ENCODE results near the gene SCRN1. TPM values are rescaled to one million over a fixed set of nuclear protein-coding genes. Genes with fewer than 3 reads are reported as not detected.

Gene SCRN1
- total RNA-seq, 2 experiments from 2014 or later: 8.2 to 9.2 TPM

DNA sequence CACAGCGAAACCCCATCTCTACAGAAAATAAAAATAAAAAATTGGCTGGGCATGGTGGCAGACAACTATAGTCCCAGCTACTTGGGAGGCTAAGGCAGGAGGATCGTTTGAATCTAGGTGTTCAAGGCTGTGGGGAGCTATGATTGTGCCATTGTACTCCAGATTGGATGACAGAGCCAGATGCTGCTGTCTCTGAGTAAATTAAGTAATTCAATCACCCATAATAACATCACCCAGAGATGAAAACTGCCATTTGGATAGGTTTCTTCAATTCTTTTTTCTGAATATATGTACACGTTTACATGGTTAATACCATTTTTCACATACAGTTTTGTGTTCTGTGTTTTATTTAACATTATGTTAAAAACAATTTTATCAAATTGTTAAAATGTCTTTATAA is 104.0 kb downstream of the SCRN1 start:
- no peaks in the 10 kb centered on the region for H3K27me3 Mint-ChIP-seq
- no peak overlapping the region for H3K27ac Mint-ChIP-seq
- peaks cover 16% of the 10 kb centered on the region for H3K4me1 Mint-ChIP-seq
- no peaks in the 10 kb centered on the region for H3K36me3 Mint-ChIP-seq
- H3K9me3 Mint-ChIP-seq: no peaks in the 10 kb centered on the region
- no peak for DNase-seq
- H3K4me3 Mint-ChIP-seq: no peak overlapping the region

DNA sequence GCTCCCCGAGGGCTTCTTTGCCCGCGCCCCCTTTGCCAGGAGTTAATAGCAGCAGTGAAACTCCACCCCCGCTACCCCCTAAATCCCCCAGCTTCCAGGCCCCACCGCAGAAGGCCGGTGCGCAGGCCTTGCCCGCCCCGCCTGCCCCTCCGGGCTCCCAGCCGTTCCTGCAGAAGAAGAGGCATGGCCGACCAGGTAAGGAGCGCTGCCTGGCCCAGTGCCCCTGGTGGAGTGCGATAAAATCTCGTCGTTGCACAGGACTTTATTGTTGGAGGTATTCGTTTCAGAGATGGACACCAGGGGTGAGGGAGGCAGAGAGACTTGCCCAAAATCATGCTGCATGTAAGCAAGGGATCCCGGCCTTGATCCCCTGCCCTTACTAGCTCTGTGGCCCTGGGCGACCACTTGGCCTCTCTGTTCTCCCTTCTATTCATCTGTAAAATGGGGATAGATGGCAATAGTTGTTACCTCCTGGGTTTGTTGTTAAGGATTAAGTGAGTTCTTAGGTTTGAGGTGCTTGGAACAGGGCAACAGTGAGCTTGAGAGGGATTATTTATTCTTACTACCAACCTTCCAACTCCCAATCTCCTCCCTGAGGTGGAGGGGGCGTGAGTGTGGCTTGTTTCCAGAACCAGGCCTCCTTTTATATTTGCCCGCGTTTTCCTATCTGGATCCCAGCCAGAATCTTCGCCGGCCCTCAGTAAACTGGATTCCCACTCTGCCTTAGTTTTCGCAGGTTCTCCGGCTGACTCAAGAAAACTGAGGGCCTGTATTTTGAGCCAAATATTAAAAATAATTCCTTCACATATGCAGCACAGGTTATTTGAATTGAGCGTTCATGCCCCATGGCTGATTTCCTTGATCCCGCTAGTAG is 105.0 kb downstream of the SCRN1 start:
- Mint-ChIP-seq H3K4me1 (peaks cover 16% of the 10 kb centered on the region), H3K9me3 (no peaks in the 10 kb centered on the region), H3K27me3 (no peaks in the 10 kb centered on the region), H3K36me3 (no peaks in the 10 kb centered on the region), H3K27ac (no peak overlapping the region), H3K4me3 (peak overlapping the region; percentile 8)
- no peak for DNase-seq

DNA sequence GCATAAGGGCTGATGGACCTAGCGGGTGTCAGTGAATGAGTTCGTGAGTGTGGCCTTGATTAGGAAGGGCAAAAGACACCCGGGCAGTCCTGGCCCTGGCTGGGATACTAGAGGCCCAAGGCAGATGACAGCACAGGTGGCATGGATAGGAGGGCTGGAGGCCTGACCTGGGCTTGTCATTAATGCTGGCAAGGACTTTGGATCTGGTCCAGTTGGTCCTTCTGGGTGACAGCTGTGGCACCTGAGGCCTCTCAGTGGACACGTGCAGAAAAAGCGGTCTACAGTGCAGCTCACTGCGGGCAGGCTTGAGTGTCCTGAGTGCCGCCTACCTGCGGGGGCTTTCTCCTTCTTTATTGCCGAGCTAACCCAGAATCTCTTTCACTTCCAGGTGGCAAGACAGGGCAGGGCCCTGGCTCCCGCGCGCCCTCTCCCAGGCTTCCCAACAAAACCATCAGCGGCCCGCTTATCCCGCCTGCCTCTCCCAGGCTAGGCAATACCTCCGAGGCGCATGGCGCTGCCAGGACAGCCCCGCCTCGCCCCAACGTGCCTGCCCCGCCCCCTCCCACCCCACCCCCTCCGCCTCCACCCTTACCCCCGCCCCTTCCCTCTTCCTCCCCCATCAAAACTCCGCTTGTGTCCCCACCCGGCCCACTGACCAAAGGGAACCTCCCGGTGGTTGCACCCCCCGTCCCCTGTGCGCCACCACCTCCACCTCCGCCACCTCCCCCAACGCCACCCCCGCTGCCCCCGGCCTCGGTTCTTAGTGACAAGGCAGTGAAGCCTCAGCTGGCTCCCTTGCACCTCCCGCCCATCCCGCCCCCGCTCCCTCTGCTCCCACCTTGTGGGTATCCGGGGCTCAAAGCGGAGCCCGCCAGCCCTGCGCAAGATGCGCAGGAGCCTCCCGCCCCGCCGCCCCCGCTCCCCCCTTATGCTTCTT is 105.9 kb downstream of the SCRN1 start:
- H3K4me1 Mint-ChIP-seq: peaks cover 16% of the 10 kb centered on the region
- H3K36me3 Mint-ChIP-seq: no peaks in the 10 kb centered on the region
- no peak overlapping the region for H3K27ac Mint-ChIP-seq
- DNase-seq: no peak
- peak overlapping the region; percentile 12 for H3K4me3 Mint-ChIP-seq
- no peaks in the 10 kb centered on the region for H3K9me3 Mint-ChIP-seq
- no peaks in the 10 kb centered on the region for H3K27me3 Mint-ChIP-seq

DNA sequence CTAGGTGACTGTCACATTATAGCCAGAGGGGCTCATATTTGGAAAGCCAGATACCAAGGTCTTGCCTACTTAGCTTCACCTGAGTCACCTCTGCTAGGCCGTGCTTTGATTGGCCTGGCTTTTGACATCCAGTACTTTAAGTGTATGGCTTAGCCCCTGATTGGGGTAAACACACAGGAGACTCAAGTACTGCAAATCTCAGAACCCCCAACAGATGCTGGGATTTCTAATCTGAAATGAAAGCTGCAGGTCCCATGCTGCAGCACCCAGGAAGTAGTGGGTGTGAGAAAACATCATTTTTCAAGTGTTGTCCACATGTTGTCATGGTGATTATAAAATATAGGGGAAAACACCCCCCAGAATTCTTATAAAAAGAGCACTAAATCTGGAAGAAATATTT is 107.1 kb downstream of the SCRN1 start:
- DNase-seq: no peak
- Mint-ChIP-seq H3K27ac (no peak overlapping the region), H3K4me1 (peaks cover 16% of the 10 kb centered on the region), H3K4me3 (no peak overlapping the region), H3K36me3 (no peaks in the 10 kb centered on the region), H3K9me3 (no peaks in the 10 kb centered on the region), H3K27me3 (peaks cover 6% of the 10 kb centered on the region)

DNA sequence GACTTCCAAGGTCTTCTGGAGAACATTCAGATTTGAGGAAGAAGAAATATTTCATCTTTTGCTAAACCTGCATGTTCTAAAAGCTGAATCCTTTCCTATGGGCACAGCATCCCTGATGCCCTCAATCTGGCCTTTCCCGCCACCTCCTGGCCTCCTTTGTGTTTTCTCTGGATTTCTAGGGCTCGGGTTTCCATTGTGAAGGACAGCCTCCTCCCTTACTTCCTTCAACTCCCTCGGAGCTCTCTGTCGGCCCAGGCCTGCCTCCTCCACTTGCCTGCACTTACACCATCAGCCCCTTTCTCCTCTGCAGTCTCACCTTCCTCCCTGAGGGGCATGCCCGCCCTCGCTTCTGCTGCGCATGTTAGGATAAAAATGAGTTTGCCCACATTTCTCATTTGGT is 107.9 kb downstream of the SCRN1 start:
- Mint-ChIP-seq H3K36me3 (no peaks in the 10 kb centered on the region), H3K27ac (no peak overlapping the region), H3K4me1 (peaks cover 16% of the 10 kb centered on the region), H3K4me3 (no peak overlapping the region), H3K9me3 (no peaks in the 10 kb centered on the region), H3K27me3 (peaks cover 6% of the 10 kb centered on the region)
- no peak for DNase-seq

DNA sequence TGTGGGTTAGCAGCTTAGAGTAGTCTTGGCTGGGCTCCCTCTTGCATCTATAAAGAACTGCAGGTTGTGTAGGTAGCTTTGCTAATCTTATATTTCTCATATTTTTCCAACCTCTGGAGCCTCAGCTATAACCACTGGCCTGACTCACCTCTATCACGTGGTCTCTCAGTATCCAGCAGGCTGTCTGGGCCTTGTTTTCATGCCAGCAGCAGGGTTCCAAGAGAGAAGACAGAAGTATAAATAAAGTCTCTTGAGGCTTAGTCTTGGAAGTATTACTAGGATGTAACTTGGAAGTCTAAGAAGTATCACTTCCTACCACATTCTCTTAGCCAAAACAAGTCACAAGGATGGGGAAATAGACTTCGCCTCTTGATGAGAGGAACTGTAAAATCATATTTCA is 110.0 kb downstream of the SCRN1 start:
- no peaks in the 10 kb centered on the region for H3K9me3 Mint-ChIP-seq
- no peak overlapping the region for H3K4me3 Mint-ChIP-seq
- H3K27me3 Mint-ChIP-seq: peaks cover 6% of the 10 kb centered on the region
- H3K27ac Mint-ChIP-seq: no peak overlapping the region
- peaks cover 16% of the 10 kb centered on the region for H3K4me1 Mint-ChIP-seq
- no peaks in the 10 kb centered on the region for H3K36me3 Mint-ChIP-seq
- DNase-seq: no peak

DNA sequence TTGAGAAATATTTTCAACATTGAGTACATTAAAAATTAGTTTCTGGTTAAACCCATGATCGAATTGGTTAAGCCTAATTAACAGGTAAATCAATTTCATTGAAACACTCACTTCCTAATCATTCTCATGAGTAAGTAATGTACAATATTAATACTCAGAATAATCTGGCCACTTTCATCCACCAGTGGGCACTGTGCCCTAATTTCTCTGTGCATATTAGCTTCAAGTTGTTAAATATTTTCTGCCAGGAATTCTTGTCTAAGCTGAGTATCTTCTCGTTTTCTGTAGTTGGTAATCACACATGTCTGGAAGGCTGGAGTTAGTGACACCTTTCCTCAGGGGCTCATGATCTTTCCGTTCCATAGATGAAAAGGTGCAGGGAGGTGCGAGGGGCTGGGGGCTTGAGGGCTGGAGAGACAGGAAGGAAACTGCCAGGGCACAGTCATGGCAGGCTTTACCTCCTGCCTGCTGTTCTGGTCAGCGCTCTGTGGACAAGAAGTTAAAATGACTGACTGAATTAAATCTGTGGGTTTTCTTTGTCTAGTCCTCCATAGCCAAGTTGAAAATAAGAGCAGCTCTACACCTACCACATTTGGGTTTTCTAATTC is 111.4 kb downstream of the SCRN1 start:
- H3K4me1 Mint-ChIP-seq: peaks cover 10% of the 10 kb centered on the region
- H3K4me3 Mint-ChIP-seq: no peak overlapping the region
- no peak overlapping the region for H3K27ac Mint-ChIP-seq
- DNase-seq: no peak
- H3K9me3 Mint-ChIP-seq: no peaks in the 10 kb centered on the region
- H3K27me3 Mint-ChIP-seq: peaks cover 6% of the 10 kb centered on the region
- H3K36me3 Mint-ChIP-seq: no peaks in the 10 kb centered on the region

DNA sequence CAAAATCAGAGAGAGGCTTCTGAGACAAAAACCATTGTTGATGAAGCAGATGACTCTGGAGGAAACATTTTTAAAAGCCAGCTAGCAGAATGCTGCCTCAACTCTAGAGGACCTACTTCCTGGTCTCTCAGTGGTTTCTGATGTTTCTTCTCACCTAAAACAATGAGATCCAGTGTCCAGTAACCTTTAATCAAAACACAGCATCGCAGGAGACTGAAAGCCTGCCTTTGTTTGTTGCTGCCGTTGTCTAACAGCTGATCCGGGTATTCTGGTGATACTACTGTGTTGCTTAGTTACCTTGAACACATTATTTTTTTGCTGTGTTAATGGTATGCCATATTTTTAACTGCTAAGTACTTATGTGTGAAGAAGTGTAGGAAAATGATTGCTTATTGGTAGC is 112.4 kb downstream of the SCRN1 start:
- peaks cover 6% of the 10 kb centered on the region for H3K27me3 Mint-ChIP-seq
- no peaks in the 10 kb centered on the region for H3K9me3 Mint-ChIP-seq
- DNase-seq: no peak
- peaks cover 2% of the 10 kb centered on the region for H3K4me1 Mint-ChIP-seq
- no peak overlapping the region for H3K4me3 Mint-ChIP-seq
- H3K27ac Mint-ChIP-seq: no peak overlapping the region
- no peaks in the 10 kb centered on the region for H3K36me3 Mint-ChIP-seq

DNA sequence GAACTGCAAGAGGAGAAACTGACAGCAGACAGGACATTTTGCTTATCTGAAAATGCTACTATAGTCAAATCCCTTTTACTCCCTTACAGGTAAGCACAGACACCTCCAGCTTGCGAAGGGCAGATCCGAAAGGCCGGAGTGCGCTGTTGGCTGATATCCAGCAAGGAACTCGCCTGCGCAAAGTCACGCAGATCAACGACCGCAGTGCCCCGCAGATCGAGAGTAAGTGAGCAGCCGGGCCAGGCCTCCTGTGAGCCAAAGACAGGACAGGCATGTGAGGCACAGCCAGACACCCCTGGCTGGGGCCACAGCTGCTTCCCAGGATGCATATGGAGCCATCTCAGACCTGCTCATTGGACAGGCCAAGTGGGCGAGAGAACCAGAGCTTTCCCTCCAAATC is 113.9 kb downstream of the SCRN1 start:
- Mint-ChIP-seq H3K36me3 (no peaks in the 10 kb centered on the region), H3K27me3 (peaks cover 6% of the 10 kb centered on the region), H3K9me3 (no peaks in the 10 kb centered on the region), H3K27ac (no peak overlapping the region), H3K4me1 (no peaks in the 10 kb centered on the region), H3K4me3 (no peak overlapping the region)
- no peak for DNase-seq

DNA sequence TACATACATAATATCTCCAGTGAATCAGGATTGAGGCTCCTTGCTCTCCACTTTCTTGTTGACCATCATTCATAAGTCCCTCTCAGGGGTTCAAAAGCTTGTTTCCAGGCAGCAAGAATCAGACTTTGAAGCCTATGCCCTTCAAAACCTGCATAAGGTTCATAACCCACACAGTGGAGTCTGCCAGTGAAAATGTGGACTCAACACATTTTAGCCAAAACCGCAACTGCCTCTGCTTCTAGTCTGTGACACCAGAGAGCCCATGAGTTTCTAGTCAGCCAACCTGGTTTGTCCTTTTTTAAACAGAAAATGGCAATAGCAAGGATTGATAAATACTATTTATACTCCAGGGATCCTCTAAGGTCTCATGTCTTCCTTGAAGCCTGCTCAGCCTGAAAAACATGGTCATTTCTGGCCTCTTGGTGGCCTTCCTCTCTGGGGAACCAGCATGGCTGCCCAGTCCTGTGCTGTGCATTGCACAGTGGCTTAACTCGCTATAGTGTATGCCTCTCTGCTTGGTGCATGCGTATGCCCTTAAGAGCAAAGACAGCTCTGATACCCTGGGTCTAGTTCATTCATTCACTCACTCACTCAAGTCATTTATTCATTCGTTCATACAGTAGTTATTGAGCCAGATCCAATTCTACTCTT is 115.8 kb downstream of the SCRN1 start:
- DNase-seq: no peak
- Mint-ChIP-seq H3K9me3 (no peaks in the 10 kb centered on the region), H3K27me3 (peaks cover 9% of the 10 kb centered on the region), H3K4me1 (no peaks in the 10 kb centered on the region), H3K4me3 (no peak overlapping the region), H3K36me3 (no peaks in the 10 kb centered on the region), H3K27ac (no peak overlapping the region)

DNA sequence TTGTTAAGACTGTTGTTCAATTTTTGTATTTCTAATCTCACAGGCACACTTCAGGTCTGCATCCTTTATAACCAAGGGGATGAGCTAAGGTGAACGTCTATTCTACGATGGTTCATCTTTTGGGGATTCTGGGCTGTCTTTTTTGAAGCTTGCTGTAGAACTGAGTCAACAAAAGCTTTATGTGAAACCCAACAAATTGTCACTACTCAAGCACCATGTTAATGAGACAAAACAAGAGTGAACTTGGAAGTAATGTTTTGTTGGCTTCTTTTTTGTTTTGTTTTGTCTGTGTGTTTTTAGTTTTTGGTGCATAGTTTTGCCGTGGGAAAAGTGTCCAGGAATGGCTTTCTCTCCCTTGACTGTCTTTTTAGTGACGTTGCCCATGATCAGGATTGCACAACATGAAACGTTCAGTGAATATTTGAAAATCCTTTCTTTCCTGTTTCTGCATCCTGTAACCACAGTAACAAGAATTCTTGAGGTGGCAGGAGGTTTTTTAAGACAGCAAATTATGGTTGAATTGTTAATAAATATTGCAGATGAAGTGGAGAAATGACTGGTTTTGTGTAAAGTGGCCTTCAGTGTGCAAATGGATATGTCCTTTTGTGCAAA is 117.7 kb downstream of the SCRN1 start:
- DNase-seq: no peak
- Mint-ChIP-seq H3K27me3 (peaks cover 3% of the 10 kb centered on the region), H3K9me3 (no peaks in the 10 kb centered on the region), H3K27ac (no peak overlapping the region), H3K36me3 (no peaks in the 10 kb centered on the region), H3K4me1 (no peaks in the 10 kb centered on the region), H3K4me3 (no peak overlapping the region)

Other genes with a start within 250 kb of the SCRN1 start
- not detected for gene WIPF3, start 183.3 kb downstream of the SCRN1 start, total RNA-seq
- 1 to 10 TPM; 6.9 to 7.0 TPM for gene FKBP14, start 36.9 kb upstream of the SCRN1 start, total RNA-seq
- 10 to 100 TPM; 11.7 to 13.2 TPM for gene PLEKHA8, start 38.6 kb upstream of the SCRN1 start, total RNA-seq
- 1 to 10 TPM; 2.2 to 2.3 TPM for gene MTURN, start 145.2 kb upstream of the SCRN1 start, total RNA-seq

Measured in activated naive CD8-positive, alpha-beta T cell treated with anti-CD3 and anti-CD28 coated beads for 36 hours (primary cell).